Activated CD8-positive, alpha-beta memory T cell treated with anti-CD3 and anti-CD28 coated beads, Interleukin-2, amount 50 U/mL, for 1 hour (primary cell): Measurements from ENCODE around the gene STRN4.
A peak's percentile ranks its signal among the peaks of the same experiment; 100 is the strongest.
"Not testable (repeated sequence)": the region's sequence is repeated elsewhere in the genome, so short reads cannot be mapped to it uniquely, and the experiment has no call there.

ENCODE experiments used
- DNase-seq: peaks from one replicate; pipeline ENCODE4 v3.0.0-alpha.2; 2020; ENCODE audit errors: extremely low read depth

STRN4 gene

DNA sequence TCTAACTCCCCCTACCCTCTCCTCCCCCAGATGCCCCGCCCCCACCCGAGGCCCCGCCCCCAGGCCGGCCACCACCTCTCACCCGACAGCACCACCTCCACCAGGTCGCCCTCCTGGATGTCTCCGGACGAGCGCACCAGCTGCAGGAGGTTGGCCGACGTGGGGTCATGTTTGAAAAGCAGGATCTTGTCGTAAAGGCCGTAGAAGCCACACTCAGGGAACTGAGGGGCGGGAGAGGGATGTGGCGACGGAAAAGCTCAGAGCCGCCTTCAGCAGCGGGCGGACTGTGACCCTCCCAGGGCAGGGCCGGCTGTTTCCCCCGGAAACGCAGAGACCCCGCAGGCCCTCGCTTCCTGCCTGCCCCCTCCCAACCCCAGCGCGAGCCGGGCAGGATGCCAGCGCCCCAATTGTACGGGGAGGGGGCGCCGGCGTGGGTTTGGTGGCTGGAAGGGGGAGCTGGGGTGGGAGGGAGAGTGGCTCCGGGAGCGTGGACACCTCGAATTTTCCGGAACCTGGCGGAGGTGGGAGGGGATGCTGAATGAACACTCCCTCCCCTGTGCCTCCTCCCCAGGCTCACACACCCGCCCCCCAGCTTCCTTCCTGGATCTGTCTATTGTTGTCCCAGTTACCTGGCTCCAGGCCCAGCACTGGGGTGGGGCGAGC is 32.3 kb downstream of the STRN4 start:
- DNase-seq, result no peak

DNA sequence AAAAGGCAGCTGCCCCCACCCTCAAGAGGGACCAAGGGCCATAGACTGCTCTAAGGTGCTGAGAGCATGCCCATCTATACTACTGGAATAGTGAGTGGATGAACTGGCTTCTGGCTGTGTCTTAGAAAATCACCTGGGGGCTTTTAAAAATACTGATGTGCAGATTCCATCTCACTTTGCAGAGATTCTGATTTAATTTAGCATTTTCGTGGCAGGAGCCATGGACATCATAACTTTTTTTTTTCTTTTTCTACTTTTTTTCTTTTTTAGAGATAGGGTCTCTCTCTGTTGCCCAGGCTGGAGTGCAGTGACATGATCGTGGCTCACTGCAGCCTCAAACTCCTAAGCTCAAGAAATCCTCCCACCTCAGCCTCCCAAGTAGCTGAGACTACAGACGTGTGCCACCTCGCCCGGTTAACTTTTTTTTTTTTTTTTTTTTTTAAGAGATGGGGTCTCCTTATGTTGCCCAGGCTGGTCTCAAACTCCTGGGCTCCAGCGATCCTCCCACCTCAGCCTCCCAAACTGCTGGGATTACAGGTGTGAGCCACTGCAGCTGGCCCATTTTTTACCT is 33.4 kb downstream of the STRN4 start:
- DNase-seq, result not testable (repeated sequence)

DNA sequence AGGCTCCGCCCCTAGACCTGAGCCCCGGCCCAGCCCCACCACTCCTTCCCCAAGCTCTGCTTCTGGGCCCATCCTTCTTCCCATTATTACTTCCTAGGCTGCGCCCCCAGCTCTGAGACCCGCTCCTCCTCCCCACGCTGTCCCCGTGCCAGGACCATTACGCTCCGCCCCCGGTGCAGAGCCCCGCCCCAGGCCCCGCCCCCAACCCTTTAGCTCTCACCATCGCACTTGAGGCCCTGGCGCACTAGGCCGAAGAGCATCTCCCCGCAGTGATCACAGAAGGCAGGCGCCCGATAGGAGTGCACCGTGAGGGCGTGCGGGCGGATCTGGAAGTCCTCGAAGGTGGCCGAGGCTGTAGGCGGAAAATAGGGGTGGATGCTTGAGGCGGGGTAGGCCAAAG is 35.6 kb downstream of the STRN4 start:
- DNase-seq, result no peak

DNA sequence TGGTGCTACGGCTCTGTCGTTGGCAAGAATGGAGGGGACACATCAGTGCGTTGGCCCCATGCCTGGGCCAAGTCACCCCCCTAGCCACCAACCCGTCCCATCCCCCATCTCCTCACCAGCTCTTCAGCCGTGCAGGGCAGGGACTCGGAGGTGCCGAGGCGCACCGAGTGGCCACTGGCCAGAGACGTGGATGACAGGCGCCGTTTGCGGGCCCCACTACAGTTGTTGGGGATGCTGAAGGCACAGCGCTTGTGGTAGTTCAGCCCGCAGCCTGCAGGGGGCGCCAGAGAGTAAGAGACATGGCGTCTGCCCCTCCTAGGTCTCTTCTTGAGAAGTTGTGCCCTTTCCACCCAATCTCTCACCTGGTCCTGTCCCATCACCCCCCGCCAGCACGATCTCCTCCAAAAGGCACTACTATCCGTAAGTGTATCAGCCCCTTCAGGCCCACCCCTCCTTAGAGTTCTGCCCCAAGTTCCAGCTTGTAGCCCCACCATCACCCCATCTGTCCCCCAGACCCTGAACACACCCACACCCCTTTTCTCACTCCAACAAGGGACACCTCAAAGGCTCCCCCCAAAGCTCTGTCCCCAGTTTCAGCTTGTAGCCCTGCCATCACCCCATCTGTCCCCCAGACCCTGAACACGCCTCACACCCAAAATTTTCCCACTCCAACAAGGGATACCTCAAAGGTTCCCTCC is 41.7 kb downstream of the STRN4 start:
- peak; percentile 58 for DNase-seq

DNA sequence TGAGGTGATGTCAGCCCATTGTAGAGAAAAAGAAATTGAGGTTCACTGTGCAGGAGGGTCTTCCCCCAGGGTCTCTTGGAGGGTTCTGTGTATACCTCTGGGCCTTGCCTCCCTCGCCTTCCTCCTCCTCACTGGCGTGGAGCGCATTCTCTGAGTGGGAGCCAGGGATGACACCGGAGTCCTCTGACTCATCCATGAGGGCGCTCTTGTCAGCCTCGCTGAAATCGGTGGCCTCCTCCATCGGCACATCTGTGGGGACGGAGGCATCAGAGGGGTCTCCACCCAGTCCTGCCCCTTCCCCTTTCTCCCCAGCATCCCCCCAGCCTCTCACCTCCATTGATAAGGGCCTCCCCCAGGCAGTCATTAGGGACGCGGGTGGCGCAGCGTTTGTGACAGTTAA is 45.5 kb downstream of the STRN4 start:
- no peak for DNase-seq

DNA sequence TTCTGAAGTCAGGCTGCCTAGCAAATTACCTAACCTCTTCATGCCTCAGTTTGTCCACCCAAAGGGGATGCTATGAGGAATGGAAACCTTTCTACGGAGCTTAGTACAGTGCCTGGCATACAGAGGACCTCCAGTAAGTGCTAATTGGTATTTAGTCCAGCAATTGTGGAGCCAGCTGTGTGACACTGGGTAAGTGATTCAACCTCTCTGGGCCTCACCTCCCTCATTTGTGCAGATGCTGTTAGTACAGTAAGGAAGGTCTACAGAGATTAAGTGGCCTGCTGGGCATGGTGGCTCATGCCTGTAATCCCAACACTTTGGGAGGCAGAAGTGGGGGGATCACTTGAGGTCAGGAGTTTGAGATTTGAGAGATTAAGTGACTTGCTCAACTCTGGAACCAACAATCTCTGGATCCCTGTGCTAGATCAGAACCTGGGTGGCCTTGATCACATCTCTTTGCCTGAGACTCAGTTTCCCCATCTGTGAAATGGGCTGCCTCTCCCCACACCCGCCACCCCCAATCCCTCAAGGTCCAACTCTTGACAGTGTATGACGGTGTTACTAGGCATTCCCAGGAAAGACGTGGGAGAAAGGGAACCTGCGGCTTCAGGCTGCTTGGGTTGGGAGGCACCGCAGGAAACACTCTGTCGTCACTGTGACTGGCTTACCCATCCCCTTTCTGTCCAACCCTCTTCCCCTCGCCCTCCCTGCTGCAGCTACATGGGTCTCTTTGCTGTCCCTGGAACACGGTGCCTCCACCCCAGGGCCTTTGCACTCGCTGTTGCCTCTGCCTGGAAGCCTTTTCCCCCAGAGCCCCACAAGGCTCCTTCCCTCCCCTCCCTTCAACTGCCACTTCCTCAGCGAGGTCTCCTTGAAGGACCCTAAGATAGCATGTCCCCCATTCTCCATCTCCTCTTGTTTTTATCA is 47.6 kb downstream of the STRN4 start:
- DNase-seq, result no peak

DNA sequence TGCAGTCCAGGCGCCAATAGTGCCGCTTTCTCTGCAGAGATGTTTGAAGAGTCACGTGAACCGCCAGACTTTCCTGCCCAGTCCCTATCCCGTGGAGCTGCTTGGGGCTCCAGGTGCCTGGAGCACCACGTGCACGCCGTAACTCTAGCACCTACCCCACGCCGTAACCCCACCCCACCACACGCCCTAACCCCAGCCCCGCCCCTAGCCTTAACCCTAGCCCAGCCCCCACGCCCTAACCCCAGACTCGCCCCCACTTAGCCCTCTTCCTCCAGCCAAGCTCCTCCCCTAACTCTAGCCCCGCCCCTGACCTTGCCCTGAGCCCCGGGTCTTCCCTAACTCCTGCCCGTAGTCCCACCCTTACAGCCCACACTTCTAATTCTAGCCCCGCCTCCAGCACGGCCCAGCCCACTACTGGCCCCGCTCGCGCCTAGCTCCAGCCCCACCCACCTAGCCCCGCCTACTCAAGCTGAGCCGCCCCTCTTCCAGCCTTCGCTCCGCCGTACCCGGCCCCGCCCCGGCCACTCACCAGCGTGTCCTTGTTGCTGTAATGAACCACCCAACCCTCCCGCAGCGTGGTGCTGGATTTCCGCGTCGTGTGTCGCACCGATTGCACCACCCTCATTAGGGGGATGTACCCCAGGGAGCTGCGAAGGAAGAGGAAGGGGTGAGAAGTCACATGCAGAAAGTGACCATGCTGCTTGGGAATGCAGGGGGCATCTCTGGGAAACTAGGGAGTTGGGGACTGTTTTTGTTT is 48.9 kb downstream of the STRN4 start:
- no peak for DNase-seq

DNA sequence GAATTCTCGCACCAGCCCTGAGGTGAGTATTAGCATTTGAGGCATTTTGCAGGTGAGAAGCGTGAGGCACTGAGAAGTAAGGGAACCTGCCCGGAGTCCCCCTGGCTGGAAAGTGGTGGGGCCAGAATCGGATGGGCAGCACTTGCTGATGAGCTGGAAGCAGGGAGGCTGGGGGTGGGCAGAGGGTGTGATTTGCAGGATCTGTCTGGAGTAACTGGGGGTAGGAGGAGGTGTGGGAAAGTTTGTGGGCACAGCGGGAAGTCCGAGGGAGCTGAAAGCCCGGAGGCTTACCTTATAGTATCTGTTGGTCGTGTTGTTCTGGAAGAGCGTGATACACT is 49.4 kb downstream of the STRN4 start:
- no peak for DNase-seq

DNA sequence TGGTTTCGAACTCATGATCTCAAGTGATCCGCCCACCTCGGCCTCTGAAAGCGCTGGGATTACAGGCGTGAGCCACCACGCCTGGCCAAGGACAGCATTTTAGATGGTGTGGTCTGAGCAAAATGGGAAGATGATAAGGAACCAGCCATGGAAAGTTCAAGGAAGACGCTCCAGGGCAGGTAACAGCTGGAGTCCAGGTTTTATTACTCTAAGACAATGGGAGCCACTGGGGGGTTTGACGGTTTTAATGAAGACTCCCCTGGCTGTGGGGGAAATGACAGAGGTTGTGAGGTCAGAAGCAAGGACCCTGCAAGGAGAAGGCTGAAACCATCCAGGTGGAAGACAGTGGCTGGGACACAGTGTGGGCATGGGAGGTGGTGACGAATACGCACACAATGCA is 50.2 kb downstream of the STRN4 start:
- DNase-seq, result no peak

DNA sequence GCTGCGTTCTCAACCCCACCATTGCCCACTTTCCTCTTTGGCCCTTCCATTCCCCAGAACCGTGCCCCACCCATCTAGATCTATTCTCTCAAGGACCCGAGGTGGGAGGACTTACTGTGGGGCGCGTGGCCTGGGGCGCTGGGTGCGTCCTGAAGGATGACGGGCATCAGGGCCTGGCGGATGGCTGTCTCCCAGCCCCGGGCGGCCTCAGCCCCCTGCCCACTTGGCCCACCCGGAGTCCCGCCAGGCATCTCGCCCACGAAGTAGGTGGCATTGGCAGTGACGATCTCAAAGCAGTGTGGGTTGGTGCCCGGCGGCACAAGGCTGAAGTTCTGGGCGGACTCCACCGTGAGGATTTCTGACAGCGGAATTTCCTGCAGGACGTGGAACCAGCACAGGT is 52.5 kb downstream of the STRN4 start:
- DNase-seq, result no peak

DNA sequence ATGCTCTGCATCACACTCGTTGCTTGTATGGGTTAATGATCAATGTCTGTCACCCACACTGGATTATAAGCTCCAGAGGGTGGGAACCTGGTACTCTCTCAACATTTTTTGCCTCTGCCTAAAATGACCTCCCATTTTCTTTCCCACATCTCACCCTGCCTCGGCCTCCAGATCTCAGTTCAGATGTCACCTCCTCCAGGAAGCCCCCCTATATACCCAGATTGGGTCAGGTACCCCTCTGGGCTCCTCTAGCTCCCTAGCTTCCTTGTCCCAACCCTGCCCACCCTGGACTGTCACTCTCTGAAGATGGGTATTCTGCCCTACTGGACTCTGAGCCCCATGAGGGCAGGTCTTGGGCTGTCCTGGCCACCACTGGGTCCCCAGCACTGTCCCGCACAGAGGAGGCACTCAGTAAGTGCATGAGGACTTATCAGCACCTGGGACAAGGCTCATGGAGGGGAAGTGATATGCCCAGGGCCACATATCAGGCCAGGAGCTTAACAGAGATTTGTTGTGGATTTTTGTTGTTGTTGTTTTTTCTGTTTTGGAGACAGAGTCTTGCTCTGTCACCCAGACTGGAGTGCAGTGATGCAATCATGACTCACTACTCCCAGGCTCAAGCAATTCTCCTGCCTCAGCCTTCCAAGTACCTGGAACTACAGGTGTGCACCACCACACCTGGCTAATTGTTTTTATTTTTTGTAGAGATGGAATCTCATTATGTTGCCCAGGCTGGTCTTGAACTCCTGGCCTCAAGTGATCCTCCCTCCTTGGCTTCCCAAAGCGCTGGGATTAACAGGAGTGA is 53.1 kb downstream of the STRN4 start:
- DNase-seq, result no peak

DNA sequence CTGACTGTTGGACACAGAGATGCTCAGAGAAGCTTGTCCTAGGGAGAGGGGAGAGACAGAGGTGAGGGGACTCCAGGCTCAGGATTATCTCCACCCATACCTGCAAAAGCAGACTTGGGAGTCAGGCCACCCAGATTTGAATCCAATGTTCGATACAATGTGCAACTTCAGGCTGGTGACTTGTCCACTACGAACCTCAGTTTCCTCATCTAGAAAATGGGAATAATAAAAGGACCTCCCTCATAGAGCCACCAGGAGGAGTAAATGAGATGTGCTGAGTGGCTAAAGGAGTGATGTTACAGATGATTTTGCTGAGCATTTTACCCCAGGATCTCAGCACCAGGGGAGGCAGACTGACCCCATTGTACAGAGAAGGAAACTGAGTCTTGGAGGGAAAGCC is 54.3 kb downstream of the STRN4 start:
- no peak for DNase-seq

DNA sequence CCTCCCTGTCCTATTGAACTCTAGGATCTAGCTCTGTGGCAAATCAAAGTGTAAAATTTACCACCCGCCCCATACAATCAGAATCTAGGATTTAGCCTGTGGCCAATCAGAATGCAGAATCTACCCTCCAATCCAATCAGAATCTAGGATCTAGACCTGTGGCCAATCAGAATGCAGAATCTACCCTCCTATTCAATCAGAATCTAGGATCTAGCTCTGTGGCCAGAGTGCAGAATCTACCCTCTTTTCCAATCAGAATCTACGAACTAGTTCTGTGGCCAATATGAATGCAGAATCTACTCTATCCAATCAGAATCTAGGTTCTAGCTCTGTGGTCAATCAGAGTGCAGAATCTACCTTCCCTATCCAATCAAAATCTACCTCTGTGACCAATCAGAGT is 55.1 kb downstream of the STRN4 start:
- DNase-seq, result no peak

DNA sequence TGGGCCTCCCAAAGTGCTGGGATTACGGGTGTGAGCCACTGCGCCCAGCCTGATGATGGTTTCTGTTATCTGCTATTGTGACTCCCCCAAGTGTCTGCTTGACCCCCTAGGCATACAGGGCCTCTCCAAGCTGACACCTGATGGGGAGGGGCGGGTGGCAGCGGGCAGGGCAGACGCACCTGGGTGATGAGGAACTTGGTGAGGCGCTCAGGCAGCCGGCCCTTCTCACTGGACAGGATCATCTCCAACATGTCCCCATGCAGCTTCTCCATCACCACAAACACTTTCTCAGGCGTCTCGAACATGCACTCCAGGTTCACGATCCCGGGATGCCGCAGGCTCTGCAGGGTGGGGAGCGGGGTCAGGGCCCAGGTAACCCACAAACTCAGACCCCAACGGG is 56.9 kb downstream of the STRN4 start:
- no peak for DNase-seq

DNA sequence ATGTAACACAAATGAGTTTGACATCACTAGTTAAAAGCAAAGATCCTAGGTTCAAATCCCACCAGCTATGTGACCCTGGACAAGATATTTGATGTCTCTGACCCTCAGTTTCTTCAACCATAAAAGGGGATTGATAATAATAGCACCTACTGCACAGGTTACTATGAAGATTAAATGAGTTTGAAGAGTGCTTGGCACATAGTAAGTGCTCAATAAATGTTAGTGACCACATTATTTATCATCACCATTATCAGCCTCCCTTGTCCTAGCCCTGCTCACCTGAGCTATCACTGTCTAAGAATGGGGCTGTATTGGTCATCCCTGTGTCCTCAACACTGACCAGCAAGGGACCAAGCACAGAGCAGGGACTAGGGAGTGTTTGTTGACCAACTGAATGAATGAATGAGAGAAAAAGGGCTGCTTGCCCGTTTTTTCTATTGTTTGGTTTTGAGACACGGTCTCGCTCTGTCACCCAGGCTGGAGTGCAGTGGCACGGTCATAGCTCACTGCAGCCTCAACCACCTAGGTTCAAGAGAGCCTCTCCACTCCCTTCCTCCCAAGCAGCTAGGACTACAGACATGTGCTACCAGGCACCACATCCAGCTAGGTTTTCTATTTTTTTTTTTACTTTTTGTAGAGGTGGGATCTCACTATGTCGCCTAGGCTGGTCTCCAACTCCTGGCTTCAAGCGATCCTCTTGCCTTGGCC is 58.7 kb downstream of the STRN4 start:
- no peak for DNase-seq

DNA sequence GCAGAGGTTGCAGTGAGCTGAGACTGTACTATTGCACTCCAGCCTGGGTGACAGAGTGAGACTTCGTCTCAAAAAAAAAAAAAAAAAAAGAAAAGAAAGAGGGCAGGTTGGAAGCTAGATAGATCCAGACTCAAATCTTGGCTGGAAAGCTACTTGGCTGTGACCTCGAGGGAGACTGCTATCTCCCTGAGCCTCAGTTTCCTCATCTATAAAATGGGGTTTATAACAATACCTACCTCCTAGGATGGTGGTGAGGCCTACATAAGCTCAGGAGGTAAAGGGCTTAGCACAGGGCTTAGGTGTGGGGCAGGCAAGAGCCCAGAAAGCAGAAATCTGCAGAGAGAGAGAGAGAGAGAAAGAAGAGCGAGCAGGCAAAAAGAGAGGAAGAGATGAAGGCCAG is 61.1 kb downstream of the STRN4 start:
- no peak for DNase-seq

DNA sequence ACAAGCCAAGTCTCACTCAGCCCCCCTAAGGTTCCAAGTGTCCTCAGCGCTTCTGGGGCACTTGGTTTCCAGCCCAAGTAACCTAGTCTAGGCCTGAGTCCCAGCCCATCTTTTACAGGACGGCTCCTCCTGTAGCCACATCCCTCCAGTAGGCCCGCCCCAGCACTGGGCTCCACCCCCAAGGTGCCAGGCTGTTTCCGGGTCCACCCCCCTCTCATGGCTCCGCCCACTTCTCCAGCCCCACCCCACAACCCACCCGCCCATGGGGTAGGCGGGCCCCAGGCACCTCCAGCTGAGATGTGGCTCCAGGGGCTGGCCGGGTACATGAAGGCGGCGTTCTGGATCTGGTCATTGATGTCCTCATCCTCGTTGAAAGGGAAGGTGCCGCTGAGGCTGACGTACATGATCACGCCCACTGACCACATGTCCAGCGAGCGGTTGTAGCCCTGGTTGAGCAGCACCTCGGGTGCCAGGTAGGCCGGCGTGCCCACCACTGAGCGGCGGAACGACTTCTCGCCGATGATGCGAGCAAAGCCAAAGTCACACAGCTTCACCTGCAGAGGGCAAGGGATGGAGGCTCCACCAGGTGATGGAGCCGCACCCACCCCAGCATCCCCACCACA is 68.0 kb downstream of the STRN4 start:
- no peak for DNase-seq

DNA sequence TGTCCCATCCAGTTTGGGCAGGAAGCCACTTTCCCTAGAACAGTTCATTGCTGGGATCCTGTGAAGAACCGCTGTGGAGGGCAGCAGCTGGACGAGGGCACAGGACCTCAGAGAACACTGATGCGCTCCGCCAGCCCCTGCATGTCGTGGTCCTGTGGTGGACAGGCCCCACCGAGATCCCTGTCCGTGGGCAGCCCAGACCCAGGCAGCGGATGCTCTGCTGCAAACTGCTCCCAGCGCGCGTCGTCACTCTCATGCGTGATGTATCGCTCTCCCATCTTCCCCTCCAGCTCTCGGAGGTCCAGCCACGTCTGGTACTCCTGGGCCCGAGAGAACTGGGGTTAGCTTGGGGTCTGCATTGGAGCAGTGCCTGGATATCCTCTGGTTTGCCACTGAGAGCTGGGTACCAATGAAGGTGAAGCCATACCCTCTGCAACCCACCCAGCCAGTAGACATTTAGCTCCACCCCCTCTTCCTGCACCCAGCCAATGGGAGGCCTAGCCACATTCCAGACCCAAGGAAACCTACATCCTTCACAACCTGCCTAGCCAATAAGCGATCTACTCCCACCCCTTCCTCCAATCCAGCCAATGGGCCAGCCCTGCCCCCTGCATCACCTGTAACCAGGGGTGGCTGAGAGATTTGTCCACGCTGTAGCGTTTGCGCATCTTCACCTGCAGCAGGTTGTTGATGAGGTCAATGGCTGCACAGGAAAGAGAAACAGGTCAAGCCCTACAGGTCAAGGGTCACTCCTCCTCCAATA is 71.7 kb downstream of the STRN4 start:
- no peak for DNase-seq

DNA sequence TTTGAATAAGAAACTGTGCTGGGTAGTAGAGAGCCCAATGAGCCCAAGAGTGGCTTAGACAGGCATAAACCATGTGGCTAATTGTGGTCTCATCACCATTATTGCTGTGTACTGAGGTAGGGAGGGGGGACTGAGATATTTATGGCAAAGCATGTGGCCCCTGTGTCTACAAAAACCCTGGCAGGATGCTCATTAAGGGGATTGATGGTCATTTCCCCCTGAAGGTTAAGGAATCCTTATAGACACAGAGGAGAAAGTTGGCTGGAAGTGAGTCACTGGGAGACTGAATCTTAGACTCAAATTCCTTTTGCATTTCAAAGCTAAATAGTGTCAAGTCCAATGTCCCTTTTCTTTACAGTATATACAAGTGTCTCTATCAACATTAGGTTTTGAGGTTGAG is 75.4 kb downstream of the STRN4 start:
- DNase-seq, result no peak
